Smooth muscle cell (in vitro differentiated cells): ENCODE data around the gene NEK7. TPM values are rescaled to one million over a fixed set of nuclear protein-coding genes. Genes with fewer than 3 reads are reported as not detected.

ENCODE experiments used
- DNase-seq: peaks from one replicate; lab custom pipeline; 2025; ENCODE audit not compliant: unreplicated experiment; lab: John Stamatoyannopoulos, UW
- H2AFZ ChIP-seq: fragments of 200-600 bp; sonication (generic); 2 replicates; pipeline ENCODE4 v1.6.0; 2016; ENCODE audit warnings: antibody characterized with exemption, low read depth, mild to moderate bottlenecking
- H3F3A ChIP-seq: fragments of 200-600 bp; sonication (generic); 2 replicates; pipeline ENCODE4 v1.6.0; 2017; ENCODE audit warnings: antibody characterized with exemption, low read depth
- H3K27ac ChIP-seq: fragments of 200-600 bp; sonication (generic); 2 replicates; pipeline ENCODE4 v1.5.1; 2016; ENCODE audit warnings: low read depth, mild to moderate bottlenecking
- H3K27me3 ChIP-seq: fragments of 200-600 bp; sonication (generic); 2 replicates; pipeline ENCODE4 v1.6.1; 2016; ENCODE audit warnings: low read depth, mild to moderate bottlenecking
- H3K36me3 ChIP-seq: fragments of 200-600 bp; sonication (generic); 2 replicates; pipeline ENCODE4 v1.5.1; 2016; ENCODE audit warnings: low read depth
- H3K4me1 ChIP-seq: fragments of 200-600 bp; sonication (generic); 2 replicates; pipeline ENCODE4 v1.5.1; 2016; ENCODE audit warnings: low read depth
- H3K4me2 ChIP-seq: fragments of 200-600 bp; sonication (generic); 2 replicates; pipeline ENCODE4 v1.6.0; 2016; ENCODE audit warnings: mild to moderate bottlenecking
- H3K4me3 ChIP-seq: fragments of 200-600 bp; sonication (generic); 2 replicates; pipeline ENCODE4 v1.5.1; 2016; ENCODE audit warnings: mild to moderate bottlenecking
- H3K79me2 ChIP-seq: fragments of 200-600 bp; sonication (generic); 2 replicates; pipeline ENCODE4 v1.6.0; 2016; ENCODE audit warnings: low read depth, mild to moderate bottlenecking
- H3K9ac ChIP-seq: fragments of 200-600 bp; sonication (generic); 2 replicates; pipeline ENCODE4 v1.6.0; 2016; ENCODE audit warnings: low read depth
- H3K9me3 ChIP-seq: fragments of 200-600 bp; sonication (generic); replicated peaks from 2 replicates; pipeline ENCODE4 v1.5.1; 2016; ENCODE audit warnings: low read depth
- H4K20me1 ChIP-seq: fragments of 200-600 bp; sonication (generic); 2 replicates; pipeline ENCODE4 v1.6.0; 2016; ENCODE audit warnings: low read depth
- CTCF ChIP-seq: fragments of 200-600 bp; sonication (generic); IDR thresholded peaks from 2 replicates; pipeline ENCODE4 v1.5.1; 2017; ENCODE audit warnings: borderline replicate concordance, mild to moderate bottlenecking, antibody characterized with exemption; ENCODE audit not compliant: insufficient read depth, poor library complexity, severe bottlenecking
- WGBS: methylation state at CpG from one replicate; pipeline ENCODE4 v1.1.7; 2016; ENCODE audit warnings: low lambda C conversion rate; 5-methylcytosine and 5-hydroxymethylcytosine counted together
- polyA plus RNA-seq: library from polyadenylated mRNA; unstranded; fragments of >200 nt; fragmentation: Nextera tagmentation; extraction: Ambion mirVana; gene quantifications from 2 replicates; pipeline ENCODE4 v1.2.1, GENCODE V29; 2016
- total RNA-seq: library from RNA; depleted of rRNA; stranded (reverse); fragments of >200 nt; gene quantifications from 2 replicates; pipeline ENCODE4 v1.2.3, GENCODE V29; 2014

The NEK7 gene
- total and polyA plus RNA-seq, 2 experiments from 2014 or later, result 26.1 to 141 TPM

GRCh38 chr1:198167436-198167934 lies 10.7 kb downstream of the NEK7 start:
- 43% methylated on average over 3 of the region's 3 CpGs for WGBS
- DNase-seq, result no peak
- no peaks in the 10 kb centered on the region for H3F3A ChIP-seq
- peaks cover 24% of the 10 kb centered on the region for H3K4me1 ChIP-seq
- H3K9ac ChIP-seq, result no peak overlapping the region
- no peak for TF ChIP-seq CTCF
- H3K36me3 ChIP-seq, result no peaks in the 10 kb centered on the region
- no peaks in the 10 kb centered on the region for H3K27me3 ChIP-seq
- peaks cover 86% of the 10 kb centered on the region for H4K20me1 ChIP-seq
- H3K9me3 ChIP-seq, result no peaks in the 10 kb centered on the region
- H3K4me2 ChIP-seq, result no peak overlapping the region
- H3K4me3 ChIP-seq, result no peak overlapping the region
- H3K79me2 ChIP-seq, result peaks cover 97% of the 10 kb centered on the region
- no peak overlapping the region for H2AFZ ChIP-seq
- peak overlapping the region; percentile 69 for H3K27ac ChIP-seq

GRCh38 chr1:198168227-198168626 lies 11.4 kb downstream of the NEK7 start:
- Histone ChIP-seq H3K36me3 (no peaks in the 10 kb centered on the region), H3K9me3 (no peaks in the 10 kb centered on the region), H3K4me1 (peaks cover 24% of the 10 kb centered on the region), H3K27ac (peak overlapping the region; percentile 69), H2AFZ (no peak overlapping the region), H3F3A (no peaks in the 10 kb centered on the region), H3K4me2 (peak overlapping the region; percentile 37), H3K4me3 (no peak overlapping the region), H3K27me3 (no peaks in the 10 kb centered on the region), H4K20me1 (peaks cover 86% of the 10 kb centered on the region), H3K79me2 (peaks cover 97% of the 10 kb centered on the region), H3K9ac (no peak overlapping the region)
- WGBS, result 11% methylated on average over 3 of the region's 3 CpGs
- no peak for DNase-seq
- no peak for TF ChIP-seq CTCF

DNA sequence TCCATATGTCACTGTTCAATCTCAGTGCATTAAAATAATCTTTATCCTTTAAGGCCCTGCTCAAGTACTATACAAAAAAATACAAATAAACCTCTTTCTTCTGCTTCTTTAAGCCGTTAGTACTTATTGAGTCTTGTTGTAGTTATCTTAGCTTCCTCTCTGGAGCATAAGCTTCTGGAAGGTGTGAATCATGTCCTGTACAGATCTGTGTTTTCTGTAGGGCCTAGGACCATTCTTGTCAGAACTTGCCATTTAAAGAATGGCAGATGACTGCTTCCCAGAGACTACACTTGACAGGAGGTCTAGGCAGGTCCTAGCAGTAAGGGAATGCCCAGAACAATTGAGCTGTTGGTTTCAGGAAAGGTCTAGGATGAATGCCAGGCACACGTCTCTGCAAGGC lies 12.9 kb downstream of the NEK7 start:
- no peak for TF ChIP-seq CTCF
- Histone ChIP-seq H3K27ac (peak overlapping the region; percentile 69), H3K4me1 (peaks cover 27% of the 10 kb centered on the region)

More for the DNA sequence above, 12.9 kb downstream of the NEK7 start:
- H3K9me3 ChIP-seq, result no peaks in the 10 kb centered on the region
- H3K36me3 ChIP-seq, result no peaks in the 10 kb centered on the region
- H2AFZ ChIP-seq, result no peak overlapping the region
- no peak overlapping the region for H3K4me3 ChIP-seq
- peak overlapping the region; percentile 37 for H3K4me2 ChIP-seq
- H3K79me2 ChIP-seq, result peaks cover 97% of the 10 kb centered on the region
- H3F3A ChIP-seq, result no peaks in the 10 kb centered on the region
- H3K27me3 ChIP-seq, result no peaks in the 10 kb centered on the region
- no peak overlapping the region for H3K9ac ChIP-seq
- 35% methylated on average over 2 of the region's 2 CpGs for WGBS
- DNase-seq, result no peak
- H4K20me1 ChIP-seq, result peaks cover 87% of the 10 kb centered on the region
